Activated CD8-positive, alpha-beta T cell treated with anti-CD3 and anti-CD28 coated beads for 36 hours (primary cell): ENCODE data around the gene ATN1. TPM values are rescaled to one million over a fixed set of nuclear protein-coding genes. Genes with fewer than 3 reads are reported as not detected.
"Not testable (repeated sequence)": the region's sequence is repeated elsewhere in the genome, so short reads cannot be mapped to it uniquely, and the experiment has no call there.

Experiments
- ATAC-seq: fragments of 200-7000 bp; cut with Tn5 transposase; one replicate; pipeline ENCODE4 v1.10.0; 2021; ENCODE audit warnings: mild to moderate bottlenecking, moderate library complexity
- CTCF ChIA-PET: fragments of 350-600 bp; sonication (Branson Sonifier 250); formaldehyde crosslinking; loops from one replicate; lab custom pipeline; 2021; ENCODE audit warnings: antibody characterized with exemption; lab: Charles Lee
- POLR2A ChIA-PET: fragments of 350-600 bp; sonication (Branson Sonifier 250); formaldehyde crosslinking; loops from one replicate; lab custom pipeline; 2021; ENCODE audit warnings: antibody characterized with exemption; lab: Charles Lee
- DNase-seq: peaks from one replicate; pipeline ENCODE4 v3.0.0-alpha.2; 2020
- H3K27ac Mint-ChIP-seq: one replicate; pipeline ENCODE4 v1.8.0; 2021; ENCODE audit warnings: mild to moderate bottlenecking, mixed read lengths
- H3K27me3 Mint-ChIP-seq: one replicate; pipeline ENCODE4 v1.8.0; 2021; ENCODE audit warnings: mixed read lengths
- H3K36me3 Mint-ChIP-seq: one replicate; pipeline ENCODE4 v1.8.0; 2021; ENCODE audit warnings: low read depth, mixed read lengths
- H3K4me1 Mint-ChIP-seq: one replicate; pipeline ENCODE4 v1.8.0; 2021; ENCODE audit warnings: low read depth, mixed read lengths
- H3K4me3 Mint-ChIP-seq: one replicate; pipeline ENCODE4 v1.8.0; 2021; ENCODE audit warnings: mild to moderate bottlenecking, moderate library complexity, mixed read lengths
- H3K9me3 Mint-ChIP-seq: one replicate; pipeline ENCODE4 v1.8.0; 2021; ENCODE audit warnings: mixed read lengths
- CTCF ChIP-seq: fragments of 200-600 bp; IDR thresholded peaks from one replicate; pipeline ENCODE4 v1.8.0; 2022; ENCODE audit warnings: antibody characterized with exemption, mild to moderate bottlenecking
- intact Hi-C: fragments of 100-400 bp; cut with micrococcal nuclease; formaldehyde crosslinking; loops from one replicate; pipeline ENCODE4 v1.10.0; 2022
- total RNA-seq, 2 experiments: library from RNA; stranded (reverse); gene quantifications; one replicate each; pipeline ENCODE4 v1.2.3, GENCODE V29; 2021

Gene ATN1
- total RNA-seq, 2 experiments from 2014 or later: 26.4 to 28.5 TPM

- Mint-ChIP-seq H3K36me3 (peaks cover 6% of the 10 kb centered on the region), H3K27ac (no peak overlapping the region), H3K4me1 (peaks cover 16% of the 10 kb centered on the region), H3K4me3 (no peak overlapping the region), H3K27me3 (no peaks in the 10 kb centered on the region), H3K9me3 (no peaks in the 10 kb centered on the region)
- intact Hi-C loops: no loop called here
- TF ChIP-seq CTCF: no peak
- ChIA-PET CTCF (no interaction called here), POLR2A (interaction anchor here (1.1 kb wide), 1 partner anchor 15 kb away, joined by 4 read pairs; the partner anchor contains the start of gene SPSB2)
- DNase-seq (no peak), ATAC-seq (no peak)
These were observed 40.3 kb upstream of the ATN1 start for GRCh38 chr12:6887460-6887859.

DNA sequence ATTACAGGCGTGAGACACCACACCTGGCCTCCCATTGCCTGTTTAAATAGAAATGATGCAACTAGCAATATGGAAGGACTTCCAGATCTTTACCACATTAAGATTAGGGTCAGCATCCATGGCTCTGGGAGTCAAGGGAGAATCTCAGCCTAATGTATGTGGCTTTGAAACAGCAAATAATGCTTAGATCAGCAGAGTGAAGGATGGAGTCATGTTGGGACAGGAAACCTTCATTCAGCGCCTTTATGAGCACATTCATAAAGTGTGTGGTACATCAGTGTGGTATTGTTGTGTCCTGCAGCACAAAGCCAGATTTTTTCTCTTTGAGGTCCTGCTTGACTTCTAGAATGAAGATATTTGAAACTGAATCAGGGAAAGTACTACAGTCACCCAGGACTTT, 39.4 kb upstream of the ATN1 start:
- POLR2A ChIA-PET: interaction anchor here (1.1 kb wide), 1 partner anchor 16 kb away, joined by 4 read pairs; the partner anchor contains the start of gene SPSB2

GRCh38 chr12:6888794-6889193, 39.0 kb upstream of the ATN1 start:
- H3K27ac Mint-ChIP-seq, H3K9me3 Mint-ChIP-seq, ATAC-seq, CTCF ChIA-PET, H3K36me3 Mint-ChIP-seq, H3K4me3 Mint-ChIP-seq, DNase-seq, H3K27me3 Mint-ChIP-seq, intact Hi-C loops: not testable (repeated sequence)
- POLR2A ChIA-PET: interaction anchor here (1.4 kb wide), 1 partner anchor 17 kb away, joined by 5 read pairs; no protein-coding TSS in a partner anchor
- H3K4me1 Mint-ChIP-seq: peaks cover 16% of the 10 kb centered on the region

More for the DNA sequence above, 39.4 kb upstream of the ATN1 start:
- H3K9me3 Mint-ChIP-seq: no peaks in the 10 kb centered on the region
- CTCF ChIA-PET: no interaction called here
- no peaks in the 10 kb centered on the region for H3K27me3 Mint-ChIP-seq
- DNase-seq (no peak), ATAC-seq (no peak)
- no peak for TF ChIP-seq CTCF
- peaks cover 16% of the 10 kb centered on the region for H3K4me1 Mint-ChIP-seq
- peaks cover 8% of the 10 kb centered on the region for H3K36me3 Mint-ChIP-seq
- no peak overlapping the region for H3K27ac Mint-ChIP-seq
- H3K4me3 Mint-ChIP-seq: no peak overlapping the region
- intact Hi-C loops: no loop called here

- H3K4me1 Mint-ChIP-seq: peaks cover 16% of the 10 kb centered on the region
- ATAC-seq, intact Hi-C loops, DNase-seq, H3K9me3 Mint-ChIP-seq, CTCF ChIA-PET, H3K27me3 Mint-ChIP-seq, H3K36me3 Mint-ChIP-seq: not testable (repeated sequence)
- peak overlapping the region; percentile 73 for H3K4me3 Mint-ChIP-seq
- peak overlapping the region; percentile 91 for H3K27ac Mint-ChIP-seq
- POLR2A ChIA-PET: interaction anchor here (1.4 kb wide), 1 partner anchor 18 kb away, joined by 5 read pairs; no protein-coding TSS in a partner anchor
These were observed 37.8 kb upstream of the ATN1 start for GRCh38 chr12:6889775-6890573.

DNA sequence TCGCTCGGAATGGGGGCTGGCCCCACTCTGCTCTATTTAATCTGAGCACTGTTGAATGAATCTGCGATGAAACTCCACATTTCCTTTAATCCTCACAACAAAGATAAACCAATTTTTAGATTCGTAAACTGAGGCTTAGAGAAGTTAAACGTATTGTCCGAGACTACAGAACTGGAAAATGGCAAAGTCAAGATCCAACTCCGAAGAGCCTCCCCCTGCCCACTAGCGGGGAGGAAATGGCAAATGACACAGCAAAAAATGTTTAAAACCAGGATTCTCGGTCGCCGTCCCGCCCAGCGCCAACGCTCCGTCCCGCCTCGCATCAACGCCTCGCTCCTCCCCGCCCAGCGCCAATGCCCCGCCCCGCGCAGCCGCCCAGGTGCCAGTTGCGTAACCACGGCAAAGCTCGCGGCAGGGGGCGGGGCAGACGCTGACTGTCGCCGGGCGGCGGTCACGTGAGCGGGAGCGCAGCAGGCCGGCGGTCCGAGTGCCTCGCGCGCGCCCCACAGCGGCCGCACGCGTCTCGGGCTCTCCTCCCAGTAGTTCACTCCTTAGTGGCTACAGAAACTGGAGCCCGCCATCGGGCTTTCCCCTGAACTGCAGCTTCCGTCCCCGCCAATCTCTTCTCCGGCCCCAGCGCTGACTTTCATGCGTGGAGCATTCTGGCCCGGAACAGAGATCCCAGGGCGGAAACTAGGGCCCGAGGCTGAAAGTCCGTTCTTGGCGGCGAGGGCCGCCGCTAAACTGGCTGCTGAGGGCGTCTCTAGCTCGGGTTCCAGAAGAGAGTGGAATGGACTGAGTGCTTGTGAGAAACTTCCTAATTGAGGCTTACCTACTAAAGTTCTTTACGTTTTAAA, 36.7 kb upstream of the ATN1 start:
- DNase-seq (peak; percentile 99), ATAC-seq (peak; percentile 95)
- peaks cover 2% of the 10 kb centered on the region for H3K36me3 Mint-ChIP-seq
- H3K4me1 Mint-ChIP-seq: peaks cover 16% of the 10 kb centered on the region
- H3K27ac Mint-ChIP-seq: peak overlapping the region; percentile 91
- H3K27me3 Mint-ChIP-seq: no peaks in the 10 kb centered on the region
- ChIA-PET POLR2A (interaction anchor here (0.6 to 2.3 kb wide), 23 partner anchors 8 to 131 kb away, joined by 3 to 15 read pairs (median 4); partner anchors contain the start of genes C12orf57, LRRC23, RNU7-1 and SPSB2), CTCF (interaction anchor here (0.6 to 2.8 kb wide), 31 partner anchors 8 to 219 kb away, joined by 3 to 41 read pairs (median 5); partner anchors contain the start of genes CDCA3, ENO2, LRRC23 and PTMS)
- peak; percentile 81 for TF ChIP-seq CTCF
- H3K9me3 Mint-ChIP-seq: no peaks in the 10 kb centered on the region
- peak overlapping the region; percentile 73 for H3K4me3 Mint-ChIP-seq
- intact Hi-C loops: no loop called here
